HG03039 (cell line): ENCODE results near the gene PLAC8L1.
"Not testable (repeated sequence)": the region's sequence is repeated elsewhere in the genome, so short reads cannot be mapped to it uniquely, and the experiment has no call there.

Experiments
- ATAC-seq: cut with Tn5 transposase; IDR thresholded peaks from one replicate; pipeline ENCODE4 v1.9.1; 2021; ENCODE audit warnings: mild to moderate bottlenecking, moderate library complexity; ENCODE audit not compliant: unreplicated experiment

PLAC8L1 gene, protein sequence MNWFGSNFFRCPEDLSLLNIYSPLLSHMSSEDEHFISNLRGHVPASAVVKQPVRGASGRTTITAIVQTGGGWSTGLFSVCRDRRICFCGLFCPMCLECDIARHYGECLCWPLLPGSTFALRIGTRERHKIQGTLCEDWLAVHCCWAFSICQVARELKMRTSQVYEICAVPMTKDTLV

GRCh38 chr5:146105477-146105876 is at the start of gene PLAC8L1:
Gene PLAC8L1 (minus strand): TSS chr5:146105577. CDS start chr5:146104311, 1,266 bp downstream.
- ATAC-seq = no peak

GRCh38 chr5:146151970-146152369 is 46.6 kb upstream of the PLAC8L1 start:
- no peak for ATAC-seq

- no peak for ATAC-seq
These were observed 32.6 kb upstream of the PLAC8L1 start for GRCh38 chr5:146137967-146138403.

DNA sequence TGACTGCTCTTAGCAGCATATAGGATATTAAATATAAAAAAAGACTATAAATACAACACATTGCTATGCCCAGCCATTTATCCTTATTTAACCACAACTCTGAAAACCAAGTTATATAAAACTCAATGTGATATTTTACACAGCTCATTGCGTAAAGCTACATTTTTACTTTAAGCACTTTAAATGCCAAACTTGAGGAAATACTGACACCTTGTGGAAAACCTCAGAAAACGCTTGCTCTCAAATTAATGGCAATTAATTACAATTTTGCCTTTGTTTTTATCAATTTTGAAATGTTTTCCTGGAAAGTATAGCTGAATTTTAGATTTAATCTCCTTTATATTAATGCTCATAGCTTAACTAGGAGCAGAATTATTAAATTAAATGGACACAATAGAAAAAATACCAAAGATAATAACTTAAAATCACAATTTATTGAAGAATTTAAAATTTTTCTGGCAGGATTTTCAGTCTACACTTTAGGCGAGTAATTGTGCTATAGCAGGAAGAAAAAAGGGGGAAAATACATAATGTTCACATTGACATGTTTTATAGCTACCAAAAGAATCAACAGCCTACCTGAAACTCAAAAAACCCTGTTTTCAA is 25.2 kb upstream of the PLAC8L1 start:
- no peak for ATAC-seq

- ATAC-seq = no peak
These were observed 20.7 kb upstream of the PLAC8L1 start for GRCh38 chr5:146126068-146126467.

GRCh38 chr5:146124580-146124979 is 19.2 kb upstream of the PLAC8L1 start:
- ATAC-seq = no peak

DNA sequence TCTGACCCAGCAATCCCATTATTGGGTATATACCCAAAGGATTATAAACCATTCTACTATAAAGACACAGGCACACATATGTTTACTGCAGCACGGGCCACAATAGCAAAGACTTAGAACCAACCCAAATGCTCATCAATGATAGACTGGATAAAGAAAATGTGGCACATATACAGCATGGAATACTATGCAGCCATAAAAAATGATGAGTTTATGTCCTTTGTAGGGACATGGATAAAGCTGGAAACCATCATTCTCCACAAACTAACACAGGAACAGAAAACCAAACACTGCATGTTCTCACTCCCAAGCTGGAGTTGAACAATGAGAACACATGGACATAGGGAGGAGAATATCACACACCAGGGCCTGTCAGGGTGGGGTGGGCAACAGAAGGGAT is 16.1 kb upstream of the PLAC8L1 start:
- ATAC-seq = not testable (repeated sequence)

DNA sequence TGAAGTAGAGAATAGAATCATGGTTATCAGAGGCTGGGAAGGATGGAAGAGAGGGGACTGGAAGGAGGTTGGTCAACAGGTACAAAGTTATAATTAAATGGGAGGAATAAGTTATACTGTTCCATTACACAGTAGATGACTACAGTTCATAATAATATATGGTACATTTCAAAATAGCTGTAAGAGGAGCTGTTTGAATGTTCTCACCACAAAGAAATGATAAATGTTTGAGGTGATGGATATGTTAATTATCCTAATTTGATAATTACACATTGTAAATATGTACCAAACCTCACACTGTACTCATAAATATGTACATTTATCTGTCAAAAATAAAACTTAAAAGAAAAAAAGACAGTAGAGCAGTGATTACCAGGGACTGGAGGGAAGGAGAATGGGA is 12.9 kb upstream of the PLAC8L1 start:
- no peak for ATAC-seq

GRCh38 chr5:146117216-146117615 is 11.8 kb upstream of the PLAC8L1 start:
- not testable (repeated sequence) for ATAC-seq

- no peak for ATAC-seq
These were observed 11.0 kb upstream of the PLAC8L1 start for GRCh38 chr5:146116361-146116760.

DNA sequence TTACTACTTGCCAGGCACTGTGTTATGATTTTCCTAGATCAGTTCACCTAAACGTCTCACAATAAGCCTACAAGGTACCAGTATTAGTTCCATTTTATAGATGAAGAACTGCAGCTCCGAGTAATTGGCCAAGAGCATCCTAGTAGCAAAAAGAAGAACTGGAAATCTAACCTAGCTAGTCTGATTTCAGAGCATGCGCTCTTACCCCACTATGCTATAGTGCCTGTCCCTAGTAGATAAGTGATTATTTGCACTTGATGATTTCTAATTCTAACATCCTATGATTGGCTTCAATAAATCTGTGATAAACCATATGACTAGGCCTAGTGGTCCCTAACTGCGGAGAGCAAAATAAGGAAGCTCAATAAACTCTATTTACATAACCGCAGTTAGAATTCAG is 7.1 kb upstream of the PLAC8L1 start:
- no peak for ATAC-seq

DNA sequence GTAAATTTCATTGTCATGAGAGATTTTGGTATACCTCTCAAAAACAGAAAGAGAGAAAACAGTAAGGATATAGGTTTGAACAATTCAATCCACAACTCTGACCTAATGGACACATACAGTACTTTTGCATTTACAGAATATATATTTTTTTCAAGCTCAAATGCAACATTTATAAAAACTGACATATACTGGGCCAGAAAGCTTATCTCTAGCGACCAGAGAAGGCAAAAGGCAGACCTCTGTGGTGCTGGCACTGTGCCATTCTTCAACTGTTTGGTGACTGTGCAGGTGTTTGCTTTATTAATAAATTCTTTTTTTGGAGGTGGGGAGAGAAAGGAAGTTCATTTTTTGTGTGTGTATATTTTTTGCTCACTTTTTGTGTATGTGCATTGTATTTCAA is 6.0 kb upstream of the PLAC8L1 start:
- no peak for ATAC-seq

GRCh38 chr5:146109379-146109778 is 4.0 kb upstream of the PLAC8L1 start:
- ATAC-seq = no peak

GRCh38 chr5:146108870-146109269 is 3.5 kb upstream of the PLAC8L1 start:
- not testable (repeated sequence) for ATAC-seq

DNA sequence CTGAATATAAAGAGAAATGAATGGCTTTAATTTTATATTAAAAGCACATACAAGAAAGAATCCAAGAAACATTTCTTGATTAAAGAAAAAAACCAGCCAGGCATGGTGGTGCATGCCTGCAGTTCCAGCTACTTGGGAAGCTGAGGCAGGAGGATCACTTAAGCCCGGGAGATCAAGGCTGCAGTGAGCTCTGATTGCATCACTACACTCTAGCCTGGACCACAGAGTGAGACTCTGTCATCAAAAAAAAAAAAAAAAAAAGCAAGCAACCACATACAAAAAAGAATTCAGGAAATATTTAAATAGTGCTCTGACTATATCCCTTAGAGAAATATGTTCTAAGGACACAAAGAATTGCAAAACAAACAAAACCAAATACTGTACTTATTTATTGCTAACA is 2.5 kb upstream of the PLAC8L1 start:
- ATAC-seq = no peak

DNA sequence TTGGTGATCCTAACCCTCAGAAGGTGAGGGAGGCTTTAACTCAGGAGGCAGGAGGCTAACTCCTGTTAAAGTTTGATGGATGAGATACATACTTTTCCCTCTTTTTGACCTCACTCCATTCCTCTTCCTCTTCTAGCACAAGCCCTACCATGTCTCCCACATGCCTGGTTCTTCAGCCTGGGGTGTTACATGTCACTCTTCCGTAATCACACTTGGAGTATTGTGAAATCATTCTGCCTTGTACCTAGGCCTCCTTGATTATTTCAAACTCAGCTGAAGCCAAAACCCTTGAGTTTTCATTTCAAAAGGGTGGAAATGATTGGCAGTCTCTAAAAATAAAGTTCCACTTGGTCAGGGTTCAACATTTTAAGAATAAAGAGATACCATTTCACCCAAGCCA is 1.8 kb downstream of the PLAC8L1 start:
- ATAC-seq = no peak

DNA sequence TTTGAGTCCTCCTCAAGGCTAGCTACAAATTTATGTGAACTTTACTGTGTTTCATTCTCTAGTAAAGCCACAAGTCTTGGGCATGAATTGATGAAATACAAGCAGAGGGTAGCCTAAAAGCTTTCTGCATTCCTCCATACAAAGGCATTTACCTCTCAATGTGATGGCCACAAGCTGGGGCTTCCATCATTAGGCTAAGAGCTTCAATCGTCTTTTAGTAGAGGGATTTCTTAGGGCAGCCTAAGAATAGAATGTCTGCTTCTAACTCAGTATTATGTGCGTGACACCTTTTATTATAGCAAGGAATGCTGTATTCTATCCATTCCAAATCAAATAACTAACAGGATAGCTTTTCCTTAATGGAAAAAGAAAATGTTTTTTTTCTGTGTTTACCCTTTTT is 3.7 kb downstream of the PLAC8L1 start:
- ATAC-seq = no peak

GRCh38 chr5:146098047-146098446 is 7.3 kb downstream of the PLAC8L1 start:
- no peak for ATAC-seq

GRCh38 chr5:146091881-146092280 is 13.5 kb downstream of the PLAC8L1 start:
- no peak for ATAC-seq

GRCh38 chr5:146089287-146089686 is 16.1 kb downstream of the PLAC8L1 start:
- ATAC-seq = no peak

- ATAC-seq = no peak
These were observed 17.3 kb downstream of the PLAC8L1 start for GRCh38 chr5:146088098-146088497.

DNA sequence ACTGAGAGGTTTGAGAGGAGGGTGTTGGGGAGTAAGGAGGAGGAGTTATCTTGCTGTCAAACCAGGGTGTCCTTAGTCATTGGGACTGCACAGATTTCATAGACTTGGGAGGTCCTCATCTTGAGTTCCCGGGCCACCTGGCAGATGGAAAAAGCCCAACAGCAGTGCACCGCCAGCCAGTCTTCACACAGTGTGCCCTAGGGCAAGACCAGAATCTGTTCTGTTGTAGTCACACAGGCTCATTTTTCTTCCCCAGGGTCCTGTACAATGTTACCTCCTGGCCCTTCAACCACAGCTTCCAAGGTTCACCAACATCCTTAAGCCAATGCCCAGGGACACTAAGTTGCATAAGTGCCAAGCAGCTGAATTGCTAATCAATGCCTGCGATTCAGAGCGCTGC is 21.0 kb downstream of the PLAC8L1 start:
- no peak for ATAC-seq

GRCh38 chr5:146082798-146083197 is 22.6 kb downstream of the PLAC8L1 start:
- peak; percentile 78 for ATAC-seq
